Measurements from ENCODE around the gene GPR161.

DNA sequence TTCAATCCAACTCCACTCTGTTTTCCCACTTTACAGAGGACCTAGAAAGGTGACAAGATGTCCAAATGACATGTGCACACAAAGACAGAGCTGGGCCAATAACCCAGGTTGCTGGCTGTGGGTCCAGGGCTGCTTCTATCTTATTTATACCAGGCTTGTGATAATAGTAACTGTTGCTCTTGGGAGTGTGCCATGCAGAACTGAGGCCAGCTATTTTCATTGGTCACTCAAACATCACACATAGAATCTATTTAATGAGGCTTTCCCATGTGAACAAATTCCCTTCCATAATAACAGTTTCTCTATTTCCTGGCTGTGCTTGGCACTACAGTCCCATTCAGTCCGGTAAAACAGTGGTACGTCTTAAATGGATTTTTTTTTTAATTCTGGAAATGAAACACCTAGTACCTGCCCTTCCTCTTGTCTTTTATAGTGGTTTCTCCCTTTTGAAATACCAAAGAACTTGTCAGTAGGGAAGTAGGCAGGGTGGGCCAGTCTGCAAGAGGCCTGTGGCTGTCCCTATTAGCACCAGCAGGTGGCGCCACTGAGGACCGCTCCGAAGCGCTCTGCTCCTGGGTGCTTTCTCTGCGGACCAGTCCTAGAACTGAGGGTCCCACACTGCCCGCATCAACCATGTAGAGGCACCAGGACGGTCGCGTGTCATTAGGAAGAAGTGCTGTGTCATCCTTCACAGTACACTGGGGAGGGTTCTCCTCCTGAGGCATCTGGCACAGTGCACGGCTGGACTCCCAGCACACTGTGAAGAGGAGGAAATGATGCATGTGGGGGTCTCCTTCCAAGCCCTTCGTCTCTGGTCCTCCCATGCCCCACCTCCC is 52.1 kb downstream of the GPR161 start:
- TF ChIP-seq, protein P1, sequence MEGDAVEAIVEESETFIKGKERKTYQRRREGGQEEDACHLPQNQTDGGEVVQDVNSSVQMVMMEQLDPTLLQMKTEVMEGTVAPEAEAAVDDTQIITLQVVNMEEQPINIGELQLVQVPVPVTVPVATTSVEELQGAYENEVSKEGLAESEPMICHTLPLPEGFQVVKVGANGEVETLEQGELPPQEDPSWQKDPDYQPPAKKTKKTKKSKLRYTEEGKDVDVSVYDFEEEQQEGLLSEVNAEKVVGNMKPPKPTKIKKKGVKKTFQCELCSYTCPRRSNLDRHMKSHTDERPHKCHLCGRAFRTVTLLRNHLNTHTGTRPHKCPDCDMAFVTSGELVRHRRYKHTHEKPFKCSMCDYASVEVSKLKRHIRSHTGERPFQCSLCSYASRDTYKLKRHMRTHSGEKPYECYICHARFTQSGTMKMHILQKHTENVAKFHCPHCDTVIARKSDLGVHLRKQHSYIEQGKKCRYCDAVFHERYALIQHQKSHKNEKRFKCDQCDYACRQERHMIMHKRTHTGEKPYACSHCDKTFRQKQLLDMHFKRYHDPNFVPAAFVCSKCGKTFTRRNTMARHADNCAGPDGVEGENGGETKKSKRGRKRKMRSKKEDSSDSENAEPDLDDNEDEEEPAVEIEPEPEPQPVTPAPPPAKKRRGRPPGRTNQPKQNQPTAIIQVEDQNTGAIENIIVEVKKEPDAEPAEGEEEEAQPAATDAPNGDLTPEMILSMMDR (IDR thresholded peaks at IDR 0.05): peak; percentile 96
- no peak for TF ChIP-seq POLR2AphosphoS5 (IDR thresholded peaks at IDR 0.05; ENCODE audit: low read depth, low read length)
